ENCODE measurements around the gene GZMA.

- TF ChIP-seq CTCF (IDR thresholded peaks at IDR 0.05) = no peak
- TF ChIP-seq EP300 (IDR thresholded peaks at IDR 0.05) = no peak
- no peak for TF ChIP-seq POLR2A (IDR thresholded peaks at IDR 0.05)
These were observed 1.8 kb downstream of the GZMA start for GRCh38 chr5:55104036-55104772.

Measured in suprapubic skin (tissue), 3 donors.